ENCODE results near the gene TRMT61A.
A peak's percentile ranks its signal among the peaks of the same experiment; 100 is the strongest.

TRMT61A gene

GRCh38 chr14:103542605-103543088 is 13.7 kb downstream of the TRMT61A start:
- peak overlapping the region in 1 of 2 donors; percentile 13 for H3K4me3 ChIP-seq (ENCODE audit: low read length in 2 of 2)
- no peaks in the 10 kb centered on the region for H3K27me3 ChIP-seq (ENCODE audit: control insufficient read depth in 2 of 2, insufficient read depth in 2 of 2, low read length in 2 of 2)
- H3K9ac ChIP-seq (ENCODE audit: low read depth in 1 of 2, low read length in 2 of 2): peak overlapping the region in 1 of 2 donors; percentile 61
- no peaks in the 10 kb centered on the region for H3K36me3 ChIP-seq (ENCODE audit: control insufficient read depth in 2 of 2, insufficient read depth in 2 of 2, low read length in 2 of 2)
- H3K27ac ChIP-seq (ENCODE audit: low read depth in 2 of 2, low read length in 2 of 2): peak overlapping the region; percentile 56 to 59
- no peaks in the 10 kb centered on the region for H3K9me3 ChIP-seq (ENCODE audit: control insufficient read depth in 2 of 2, low read length in 2 of 2)
- peaks cover 44 to 62% of the 10 kb centered on the region in 2 donors for H3K4me1 ChIP-seq (ENCODE audit: control insufficient read depth in 2 of 2, insufficient read depth in 2 of 2, low read length in 2 of 2)

GRCh38 chr14:103543140-103543539 is 14.1 kb downstream of the TRMT61A start:
- Histone ChIP-seq H3K4me3 (ENCODE audit: low read length in 2 of 2) (no peak overlapping the region), H3K9ac (ENCODE audit: low read depth in 1 of 2, low read length in 2 of 2) (peak overlapping the region in 1 of 2 donors; percentile 61), H3K36me3 (ENCODE audit: control insufficient read depth in 2 of 2, insufficient read depth in 2 of 2, low read length in 2 of 2) (no peaks in the 10 kb centered on the region), H3K27me3 (ENCODE audit: control insufficient read depth in 2 of 2, insufficient read depth in 2 of 2, low read length in 2 of 2) (no peaks in the 10 kb centered on the region), H3K9me3 (ENCODE audit: control insufficient read depth in 2 of 2, low read length in 2 of 2) (no peaks in the 10 kb centered on the region), H3K27ac (ENCODE audit: low read depth in 2 of 2, low read length in 2 of 2) (peak overlapping the region in 1 of 2 donors; percentile 56), H3K4me1 (ENCODE audit: control insufficient read depth in 2 of 2, insufficient read depth in 2 of 2, low read length in 2 of 2) (peaks cover 44 to 62% of the 10 kb centered on the region in 2 donors)

DNA sequence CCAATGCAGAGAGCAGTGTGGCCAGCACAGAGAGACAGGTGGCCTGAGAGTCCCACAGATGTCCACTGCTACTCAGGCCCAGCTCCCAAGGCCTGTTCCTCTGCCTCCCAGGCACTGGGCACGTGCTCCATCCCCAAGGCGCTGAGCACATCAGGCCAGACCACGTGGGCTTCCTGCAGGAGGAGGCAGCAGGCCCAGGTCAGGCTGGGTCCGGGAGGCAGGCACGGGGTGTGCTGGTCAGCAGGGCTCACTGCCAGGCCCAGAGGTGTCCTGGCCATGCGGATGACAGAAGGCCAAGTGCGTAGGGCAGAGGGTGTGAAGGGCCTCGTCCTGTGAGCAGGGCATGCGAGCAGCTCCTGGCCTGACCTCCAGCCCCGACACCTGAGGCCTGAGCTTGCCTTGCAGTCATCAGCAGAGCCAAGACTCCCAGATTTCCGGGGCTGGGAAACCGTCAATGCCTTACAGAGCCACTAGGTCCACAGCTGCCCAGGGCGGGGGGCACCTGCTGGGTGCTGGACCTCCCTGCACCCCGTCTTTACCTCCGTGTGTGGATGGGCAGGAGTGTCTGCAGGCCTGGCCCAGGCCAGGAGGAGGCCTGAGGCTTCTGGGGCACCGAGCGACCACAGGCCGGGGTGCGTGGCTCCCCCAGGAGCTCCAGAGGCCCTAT is 14.9 kb downstream of the TRMT61A start:
- Histone ChIP-seq H3K27ac (ENCODE audit: low read depth in 2 of 2, low read length in 2 of 2) (no peak overlapping the region), H3K4me3 (ENCODE audit: low read length in 2 of 2) (no peak overlapping the region), H3K27me3 (ENCODE audit: control insufficient read depth in 2 of 2, insufficient read depth in 2 of 2, low read length in 2 of 2) (no peaks in the 10 kb centered on the region), H3K36me3 (ENCODE audit: control insufficient read depth in 2 of 2, insufficient read depth in 2 of 2, low read length in 2 of 2) (no peaks in the 10 kb centered on the region), H3K4me1 (ENCODE audit: control insufficient read depth in 2 of 2, insufficient read depth in 2 of 2, low read length in 2 of 2) (peaks cover 42 to 58% of the 10 kb centered on the region in 2 donors), H3K9me3 (ENCODE audit: control insufficient read depth in 2 of 2, low read length in 2 of 2) (no peaks in the 10 kb centered on the region), H3K9ac (ENCODE audit: low read depth in 1 of 2, low read length in 2 of 2) (no peak overlapping the region)

GRCh38 chr14:103544388-103545218 is 15.6 kb downstream of the TRMT61A start:
- H3K27ac ChIP-seq (ENCODE audit: low read depth in 2 of 2, low read length in 2 of 2): no peak overlapping the region
- no peaks in the 10 kb centered on the region for H3K27me3 ChIP-seq (ENCODE audit: control insufficient read depth in 2 of 2, insufficient read depth in 2 of 2, low read length in 2 of 2)
- no peaks in the 10 kb centered on the region for H3K9me3 ChIP-seq (ENCODE audit: control insufficient read depth in 2 of 2, low read length in 2 of 2)
- H3K4me1 ChIP-seq (ENCODE audit: control insufficient read depth in 2 of 2, insufficient read depth in 2 of 2, low read length in 2 of 2): peaks cover 38 to 56% of the 10 kb centered on the region in 2 donors
- H3K9ac ChIP-seq (ENCODE audit: low read depth in 1 of 2, low read length in 2 of 2): no peak overlapping the region
- no peak overlapping the region for H3K4me3 ChIP-seq (ENCODE audit: low read length in 2 of 2)
- H3K36me3 ChIP-seq (ENCODE audit: control insufficient read depth in 2 of 2, insufficient read depth in 2 of 2, low read length in 2 of 2): no peaks in the 10 kb centered on the region

DNA sequence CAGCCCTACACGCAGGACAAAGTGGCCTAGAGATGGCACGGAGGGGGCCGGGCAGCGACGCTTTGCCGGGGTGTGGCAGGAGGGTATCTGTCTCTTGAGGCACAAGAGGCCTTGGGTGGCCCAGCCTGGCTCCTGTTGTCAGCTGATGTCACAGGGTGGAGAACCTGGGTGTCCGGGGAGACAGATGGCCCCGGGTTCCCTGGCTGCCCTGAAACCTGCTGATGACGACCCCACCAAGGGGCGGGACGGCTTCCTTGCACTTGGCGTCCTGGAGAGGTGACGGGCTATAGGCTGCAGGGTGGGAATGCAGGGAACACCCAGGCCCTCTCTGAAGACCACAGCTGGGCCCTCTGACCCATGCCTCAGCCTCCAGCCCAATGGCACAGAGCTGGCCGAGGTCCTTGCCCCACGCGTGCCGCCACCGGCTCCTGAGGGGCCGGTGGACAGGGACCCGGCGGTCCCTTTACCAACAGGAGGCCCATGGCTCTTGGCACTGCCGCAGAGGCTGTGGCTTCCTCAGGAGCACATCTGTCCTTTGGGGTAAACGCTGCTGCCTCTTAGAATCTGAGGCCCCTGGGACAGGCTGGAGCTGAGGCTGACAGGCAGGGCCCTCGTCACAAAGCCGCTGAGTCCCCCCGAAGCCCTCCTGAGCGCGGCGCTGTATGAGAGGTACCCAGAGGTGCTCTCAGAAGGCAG is 16.4 kb downstream of the TRMT61A start:
- no peaks in the 10 kb centered on the region for H3K36me3 ChIP-seq (ENCODE audit: control insufficient read depth in 2 of 2, insufficient read depth in 2 of 2, low read length in 2 of 2)
- H3K9ac ChIP-seq (ENCODE audit: low read depth in 1 of 2, low read length in 2 of 2): no peak overlapping the region
- peaks cover 37 to 56% of the 10 kb centered on the region in 2 donors for H3K4me1 ChIP-seq (ENCODE audit: control insufficient read depth in 2 of 2, insufficient read depth in 2 of 2, low read length in 2 of 2)
- H3K4me3 ChIP-seq (ENCODE audit: low read length in 2 of 2): no peak overlapping the region
- H3K9me3 ChIP-seq (ENCODE audit: control insufficient read depth in 2 of 2, low read length in 2 of 2): no peaks in the 10 kb centered on the region
- H3K27me3 ChIP-seq (ENCODE audit: control insufficient read depth in 2 of 2, insufficient read depth in 2 of 2, low read length in 2 of 2): no peaks in the 10 kb centered on the region
- no peak overlapping the region for H3K27ac ChIP-seq (ENCODE audit: low read depth in 2 of 2, low read length in 2 of 2)

DNA sequence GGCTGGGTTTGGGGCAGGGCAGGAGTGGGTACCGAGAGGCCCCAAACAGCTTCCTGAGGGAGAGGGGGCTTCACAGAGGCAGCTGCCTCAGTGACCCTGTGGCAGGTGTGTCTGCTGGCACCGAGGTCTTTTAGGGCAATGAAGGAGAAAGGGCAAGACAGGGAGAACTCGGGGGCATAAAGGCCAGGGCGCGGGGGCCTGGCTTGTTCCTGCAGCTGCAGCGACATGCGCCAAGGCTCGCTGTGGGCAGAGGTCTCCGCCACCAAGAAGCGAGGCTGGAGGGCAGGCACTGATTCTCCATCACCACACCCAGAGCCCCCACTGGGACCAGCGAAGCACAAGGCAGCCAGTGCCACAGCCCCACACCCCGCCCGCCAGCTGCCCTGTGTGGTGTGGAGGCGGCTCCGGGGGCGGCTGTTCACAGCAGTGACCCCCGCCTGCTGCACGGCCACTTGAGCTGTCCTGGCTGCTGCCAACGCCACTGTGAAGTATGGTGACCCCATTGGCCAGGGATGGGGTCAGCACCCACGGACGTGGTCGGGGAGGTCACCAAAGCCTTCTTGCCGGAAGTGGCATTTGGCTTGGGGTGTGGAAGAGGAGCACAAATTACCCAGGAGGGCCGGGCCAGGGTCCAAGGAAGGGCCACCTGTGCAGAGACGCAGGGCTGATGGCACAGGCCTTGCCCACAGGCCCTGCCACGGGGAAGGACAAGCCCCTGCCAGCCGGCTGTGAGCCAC is 17.1 kb downstream of the TRMT61A start:
- H3K9me3 ChIP-seq (ENCODE audit: control insufficient read depth in 2 of 2, low read length in 2 of 2): no peaks in the 10 kb centered on the region
- no peak overlapping the region for H3K4me3 ChIP-seq (ENCODE audit: low read length in 2 of 2)
- peaks cover 31 to 54% of the 10 kb centered on the region in 2 donors for H3K4me1 ChIP-seq (ENCODE audit: control insufficient read depth in 2 of 2, insufficient read depth in 2 of 2, low read length in 2 of 2)
- no peak overlapping the region for H3K9ac ChIP-seq (ENCODE audit: low read depth in 1 of 2, low read length in 2 of 2)
- no peak overlapping the region for H3K27ac ChIP-seq (ENCODE audit: low read depth in 2 of 2, low read length in 2 of 2)
- no peaks in the 10 kb centered on the region for H3K36me3 ChIP-seq (ENCODE audit: control insufficient read depth in 2 of 2, insufficient read depth in 2 of 2, low read length in 2 of 2)
- no peaks in the 10 kb centered on the region for H3K27me3 ChIP-seq (ENCODE audit: control insufficient read depth in 2 of 2, insufficient read depth in 2 of 2, low read length in 2 of 2)

DNA sequence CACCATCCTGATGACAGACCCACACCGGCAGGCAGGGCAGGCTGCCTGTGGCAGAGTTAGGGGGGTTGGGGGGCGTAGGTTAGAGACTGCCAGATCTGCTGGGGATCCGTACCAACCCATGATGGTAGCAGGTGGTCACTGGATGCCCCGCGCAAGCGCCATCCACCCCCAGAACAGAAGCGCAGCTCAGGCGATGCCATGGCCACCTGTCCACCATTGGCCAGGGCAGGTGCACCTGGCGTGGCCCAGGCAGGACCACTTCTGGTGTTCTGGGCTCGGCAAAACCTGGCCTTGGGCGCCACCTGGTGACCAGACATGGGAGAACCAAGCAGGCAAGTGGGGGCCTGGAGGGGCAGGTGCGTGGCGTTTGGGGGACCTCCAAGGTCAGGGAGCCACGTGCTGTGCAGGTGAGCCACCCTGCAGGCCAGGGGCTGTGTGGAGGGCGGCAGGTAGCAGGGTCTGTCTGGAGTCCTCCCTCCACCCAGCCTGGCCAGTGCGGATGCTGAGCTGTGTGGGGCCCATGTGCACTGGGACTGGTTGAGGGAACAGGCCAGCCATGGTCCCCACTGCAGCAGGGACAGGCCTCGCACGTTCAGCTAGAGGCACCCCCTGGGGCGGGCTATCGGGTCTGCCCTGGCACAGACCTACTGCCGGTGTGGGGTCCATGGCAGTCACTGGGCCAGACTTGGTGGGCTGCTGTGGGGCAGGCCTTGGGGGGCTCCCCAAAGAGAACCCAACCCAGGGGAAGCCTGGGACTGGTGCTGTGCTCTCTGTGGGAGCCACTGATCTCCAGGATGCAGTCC is 17.9 kb downstream of the TRMT61A start:
- Histone ChIP-seq H3K4me1 (ENCODE audit: control insufficient read depth in 2 of 2, insufficient read depth in 2 of 2, low read length in 2 of 2) (peaks cover 23 to 47% of the 10 kb centered on the region in 2 donors), H3K27ac (ENCODE audit: low read depth in 2 of 2, low read length in 2 of 2) (no peak overlapping the region)

GRCh38 chr14:103547455-103547940 is 18.5 kb downstream of the TRMT61A start:
- no peak overlapping the region for H3K9ac ChIP-seq (ENCODE audit: low read depth in 1 of 2, low read length in 2 of 2)
- no peaks in the 10 kb centered on the region for H3K9me3 ChIP-seq (ENCODE audit: control insufficient read depth in 2 of 2, low read length in 2 of 2)
- H3K4me1 ChIP-seq (ENCODE audit: control insufficient read depth in 2 of 2, insufficient read depth in 2 of 2, low read length in 2 of 2): peaks cover 17 to 40% of the 10 kb centered on the region in 2 donors
- no peak overlapping the region for H3K27ac ChIP-seq (ENCODE audit: low read depth in 2 of 2, low read length in 2 of 2)
- H3K36me3 ChIP-seq (ENCODE audit: control insufficient read depth in 2 of 2, insufficient read depth in 2 of 2, low read length in 2 of 2): no peaks in the 10 kb centered on the region
- no peak overlapping the region for H3K4me3 ChIP-seq (ENCODE audit: low read length in 2 of 2)
- H3K27me3 ChIP-seq (ENCODE audit: control insufficient read depth in 2 of 2, insufficient read depth in 2 of 2, low read length in 2 of 2): no peaks in the 10 kb centered on the region

More for the DNA sequence above, 17.9 kb downstream of the TRMT61A start:
- no peak overlapping the region for H3K9ac ChIP-seq (ENCODE audit: low read depth in 1 of 2, low read length in 2 of 2)
- H3K27me3 ChIP-seq (ENCODE audit: control insufficient read depth in 2 of 2, insufficient read depth in 2 of 2, low read length in 2 of 2): no peaks in the 10 kb centered on the region
- H3K36me3 ChIP-seq (ENCODE audit: control insufficient read depth in 2 of 2, insufficient read depth in 2 of 2, low read length in 2 of 2): no peaks in the 10 kb centered on the region
- H3K4me3 ChIP-seq (ENCODE audit: low read length in 2 of 2): no peak overlapping the region
- H3K9me3 ChIP-seq (ENCODE audit: control insufficient read depth in 2 of 2, low read length in 2 of 2): no peaks in the 10 kb centered on the region

- H3K9ac ChIP-seq (ENCODE audit: low read depth in 1 of 2, low read length in 2 of 2): no peak overlapping the region
- no peaks in the 10 kb centered on the region for H3K9me3 ChIP-seq (ENCODE audit: control insufficient read depth in 2 of 2, low read length in 2 of 2)
- H3K27me3 ChIP-seq (ENCODE audit: control insufficient read depth in 2 of 2, insufficient read depth in 2 of 2, low read length in 2 of 2): no peaks in the 10 kb centered on the region
- H3K36me3 ChIP-seq (ENCODE audit: control insufficient read depth in 2 of 2, insufficient read depth in 2 of 2, low read length in 2 of 2): no peaks in the 10 kb centered on the region
- no peak overlapping the region for H3K4me3 ChIP-seq (ENCODE audit: low read length in 2 of 2)
- H3K4me1 ChIP-seq (ENCODE audit: control insufficient read depth in 2 of 2, insufficient read depth in 2 of 2, low read length in 2 of 2): peaks cover 12 to 35% of the 10 kb centered on the region in 2 donors
- no peak overlapping the region for H3K27ac ChIP-seq (ENCODE audit: low read depth in 2 of 2, low read length in 2 of 2)
Observed at GRCh38 chr14:103547941-103548462, 19.0 kb downstream of the TRMT61A start.

Data from mucosa of rectum (tissue), 2 donors.